Gastrocnemius medialis (tissue), 4 donors: Measurements from ENCODE around the gene HSP90AB1.

Source experiments
- CTCF ChIP-seq, 5 experiments: fragments of 450-650 bp in 3 of 5; fragments of 200-600 bp in 2 of 5; sonication (generic) in 2 of 5; IDR thresholded peaks in 4 of 5; conservative IDR thresholded peaks in 1 of 5; 1 replicate in 4 of 5; 2 replicates in 1 of 5; pipeline ENCODE4 v1.5.1; 2016 to 2019; ENCODE audit warnings: antibody characterized with exemption in 5 of 5, mild to moderate bottlenecking in 3 of 5, moderate library complexity in 3 of 5
- POLR2A ChIP-seq, 2 donors: fragments of 450-650 bp; IDR thresholded peaks; one replicate each; pipeline ENCODE4 v1.6.1; 2017; ENCODE audit warnings: antibody characterized with exemption in 2 of 2, mild to moderate bottlenecking in 2 of 2, moderate library complexity in 2 of 2

GRCh38 chr6:44302856-44303255 is 56.0 kb downstream of the HSP90AB1 start:
- TF ChIP-seq CTCF (IDR thresholded peaks at IDR 0.05 in 4 of 5, conservative IDR thresholded peaks at IDR 0.05 in 1 of 5) = no peak
- TF ChIP-seq POLR2A (IDR thresholded peaks at IDR 0.05) = no peak
